ENCODE measurements around the gene FBXL12.
"Not testable (repeated sequence)": the region's sequence is repeated elsewhere in the genome, so short reads cannot be mapped to it uniquely, and the experiment has no call there.

Gene FBXL12

GRCh38 chr19:9838324-9838723 lies 19.4 kb upstream of the FBXL12 start:
- DNase-seq: no peak

GRCh38 chr19:9836021-9836420 lies 17.1 kb upstream of the FBXL12 start:
- DNase-seq: no peak

DNA sequence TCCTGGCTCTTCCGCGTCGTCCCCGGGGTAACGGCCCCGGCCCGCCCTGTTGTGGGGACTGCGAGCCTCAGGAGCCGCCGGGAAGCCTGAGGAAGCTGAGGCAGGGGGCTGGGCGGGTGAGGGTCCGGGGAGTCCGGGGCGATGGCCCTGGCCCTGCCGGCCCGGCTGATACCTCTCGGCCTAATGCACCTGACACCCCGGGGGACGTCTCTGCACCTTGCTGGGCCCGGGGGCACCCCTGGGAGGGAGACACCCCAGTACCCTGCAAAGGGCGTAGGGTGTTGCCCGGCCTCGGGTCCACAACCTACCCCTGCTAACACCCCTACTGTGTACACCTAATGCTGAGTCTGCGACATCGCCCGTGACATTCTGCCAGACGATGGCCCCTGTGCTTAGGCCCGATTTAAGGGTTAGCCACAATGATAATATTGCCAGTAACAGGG lies 16.6 kb upstream of the FBXL12 start:
- DNase-seq: no peak

DNA sequence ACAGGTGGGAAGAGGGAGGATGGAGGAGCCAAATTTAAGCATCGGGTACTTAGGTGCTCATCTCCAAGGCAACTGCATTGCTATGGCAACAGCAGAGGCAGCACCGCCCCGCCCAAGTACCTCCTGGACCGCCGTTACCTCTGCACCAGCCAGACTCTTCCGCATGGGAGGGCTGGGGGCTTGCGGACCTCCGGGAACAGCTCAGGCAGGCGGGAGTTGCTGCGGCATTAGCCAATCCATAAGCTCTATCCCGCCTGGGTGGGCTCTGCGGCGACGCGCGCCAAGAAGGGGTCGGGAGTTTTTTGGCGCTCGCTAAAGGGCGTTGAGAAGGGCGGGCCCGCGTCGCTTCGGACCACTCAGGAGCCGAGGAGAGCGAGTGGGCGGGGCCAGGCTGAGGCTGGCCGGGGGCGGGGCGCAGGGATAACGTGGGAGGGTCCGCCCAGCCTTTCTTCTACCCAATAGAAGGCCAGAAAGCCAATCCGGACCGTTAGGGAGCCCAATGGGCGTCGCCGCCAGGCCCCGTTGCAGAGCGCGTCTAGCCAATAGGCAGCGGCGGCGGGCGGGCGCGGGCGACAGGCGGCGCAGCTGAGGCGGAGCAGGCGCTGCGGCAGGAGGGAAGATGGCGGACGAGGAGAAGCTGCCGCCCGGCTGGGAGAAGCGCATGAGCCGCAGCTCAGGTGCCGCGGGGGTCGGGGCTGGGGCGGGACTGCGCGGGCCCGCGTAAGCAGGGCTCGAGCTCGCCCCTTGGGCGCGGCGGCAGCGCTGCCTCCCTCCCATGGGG lies 16.0 kb upstream of the FBXL12 start, which contains the start of gene PIN1:
Gene PIN1 (plus strand): TSS at position 593 of the 781 bp plus-strand sequence. CDS start 27 bp downstream, at position 620.
- peak; percentile 99 for DNase-seq

- DNase-seq: no peak
Observed at GRCh38 chr19:9834307-9834725, 15.4 kb upstream of the FBXL12 start.

- DNase-seq: no peak
Observed at GRCh38 chr19:9828551-9829063, 9.7 kb upstream of the FBXL12 start.

- DNase-seq: peak; percentile 93
Observed at GRCh38 chr19:9827289-9828238, 8.7 kb upstream of the FBXL12 start, which contains the start of gene UBL5. UBL5 (plus strand) TSS chr19:9827918; CDS start chr19:9828338, 420 bp downstream.

- no peak for DNase-seq
Observed at GRCh38 chr19:9823816-9824215, 4.9 kb upstream of the FBXL12 start.

- DNase-seq: not testable (repeated sequence)
Observed at GRCh38 chr19:9820034-9820433, 1.2 kb upstream of the FBXL12 start.

DNA sequence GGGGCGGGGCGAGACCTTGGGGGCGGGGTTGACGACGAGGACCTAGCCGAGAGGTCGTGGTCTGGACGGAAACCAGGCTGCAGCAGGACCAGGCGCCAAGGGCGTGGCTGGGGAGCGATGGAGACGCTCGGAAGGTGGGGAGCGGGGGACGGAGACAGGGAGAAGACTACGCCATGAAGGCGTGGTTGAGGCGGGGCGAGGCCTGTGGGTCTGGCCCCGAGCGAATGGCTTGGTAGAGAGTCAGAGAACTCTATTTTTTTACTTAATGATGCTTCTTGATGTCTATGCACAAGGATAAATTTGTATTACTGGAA lies 674 bp upstream of the FBXL12 start:
- DNase-seq: no peak

DNA sequence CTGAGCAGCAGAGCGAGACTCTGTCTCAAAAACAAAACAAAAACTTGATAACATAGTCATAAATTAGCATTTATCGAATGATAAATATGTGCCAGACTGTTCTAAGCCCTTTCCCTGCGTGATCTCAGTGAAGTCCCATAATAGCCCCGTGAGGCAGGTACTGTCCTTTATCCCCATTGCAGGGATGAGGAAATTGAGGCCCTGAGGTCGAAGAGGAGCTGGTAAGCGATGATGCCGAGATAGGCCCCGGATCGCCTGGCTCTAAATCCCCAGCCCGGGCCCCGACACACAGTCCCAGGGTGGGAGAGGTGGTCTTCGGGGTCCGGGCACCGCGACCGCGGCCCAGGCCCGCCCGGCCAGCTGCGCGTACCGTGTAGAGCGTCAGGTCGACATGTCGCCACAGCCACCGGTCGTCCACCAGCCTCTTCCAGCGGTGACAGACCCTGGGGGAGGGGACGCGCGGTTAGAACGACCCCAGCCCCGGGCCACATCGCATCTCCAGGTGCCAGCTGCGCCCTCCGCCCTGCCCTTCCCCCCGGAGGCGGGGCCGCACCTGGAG lies 625 bp downstream of the FBXL12 start:
- no peak for DNase-seq

DNA sequence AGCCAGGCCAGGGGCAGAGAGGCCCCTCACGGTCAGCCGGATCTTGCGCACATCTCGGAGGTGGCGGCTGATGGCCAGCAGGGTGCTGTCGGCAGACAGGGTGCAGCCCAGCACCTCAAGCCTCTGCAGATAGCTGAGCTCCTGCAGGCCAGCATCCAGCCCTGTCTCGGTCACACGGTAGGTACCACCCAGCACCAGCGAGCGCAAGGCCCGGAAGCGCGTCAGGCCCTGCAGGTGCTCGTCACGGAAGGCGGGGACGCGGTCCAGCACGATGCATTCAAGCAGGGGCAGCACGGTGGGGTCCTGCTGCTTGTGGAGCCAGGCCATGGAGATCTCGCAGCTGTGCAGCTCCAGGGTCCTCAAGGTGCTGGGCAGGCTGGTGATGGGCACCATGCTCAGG lies 7.7 kb downstream of the FBXL12 start:
- DNase-seq: no peak

GRCh38 chr19:9808855-9809824 lies 9.7 kb downstream of the FBXL12 start:
- no peak for DNase-seq

DNA sequence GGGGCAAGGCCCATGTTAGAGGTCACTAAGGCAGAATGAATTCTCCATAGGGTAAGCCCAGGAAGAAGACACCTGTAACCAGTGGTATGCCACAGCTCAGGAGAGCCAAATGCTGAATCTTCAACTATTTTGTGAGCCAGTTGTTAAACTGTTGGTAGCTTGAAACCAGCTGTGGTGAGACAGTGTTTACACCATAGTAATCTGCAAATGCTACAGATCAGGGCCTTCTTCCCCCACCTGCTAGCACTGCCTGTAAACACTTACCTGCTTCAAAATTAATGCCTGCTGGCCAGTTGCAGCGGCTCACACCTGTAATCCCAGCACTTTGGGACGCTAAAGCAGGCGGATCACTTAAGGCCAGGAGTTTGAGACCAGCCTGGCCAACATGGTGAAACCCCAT lies 12.1 kb downstream of the FBXL12 start:
- DNase-seq: no peak

DNA sequence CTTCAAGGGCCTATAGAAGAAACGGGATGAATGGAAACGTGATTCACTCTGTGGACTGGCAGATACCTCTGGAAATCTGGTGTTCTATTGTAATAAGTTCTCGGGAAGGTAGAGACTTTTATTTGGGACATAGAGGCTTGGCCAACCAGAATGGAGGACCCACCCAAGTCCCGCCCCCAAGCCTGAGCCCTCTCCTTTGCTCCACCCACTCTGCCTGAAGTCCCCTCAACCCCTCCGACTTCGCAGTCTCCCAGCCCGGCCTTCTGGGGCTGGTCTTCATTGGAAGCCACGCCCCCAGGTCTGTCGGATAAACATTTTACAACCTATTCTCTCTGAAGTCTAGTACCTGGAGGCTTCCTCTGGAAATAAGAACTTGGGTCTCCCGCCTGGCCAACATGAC lies 16.9 kb downstream of the FBXL12 start:
- DNase-seq: no peak

DNA sequence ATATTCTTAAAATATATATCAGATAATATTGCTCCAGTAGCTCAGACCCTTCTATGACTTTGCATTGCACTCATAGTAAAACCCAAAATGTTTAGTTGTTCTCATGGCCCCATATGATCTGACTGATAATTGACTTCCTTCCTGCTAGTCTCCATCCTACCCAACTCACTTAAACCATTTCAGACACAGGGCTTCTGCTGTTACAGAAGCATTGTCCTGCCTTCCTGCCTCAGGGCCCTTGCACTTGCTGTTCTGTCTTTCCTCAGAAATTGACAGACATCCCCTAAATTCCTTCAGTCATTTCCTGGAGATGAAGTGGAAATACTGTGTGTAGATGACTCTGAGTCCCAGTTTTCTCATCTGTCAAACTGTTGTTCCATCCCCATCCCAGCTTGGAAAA lies 19.7 kb downstream of the FBXL12 start:
- DNase-seq: no peak

DNA sequence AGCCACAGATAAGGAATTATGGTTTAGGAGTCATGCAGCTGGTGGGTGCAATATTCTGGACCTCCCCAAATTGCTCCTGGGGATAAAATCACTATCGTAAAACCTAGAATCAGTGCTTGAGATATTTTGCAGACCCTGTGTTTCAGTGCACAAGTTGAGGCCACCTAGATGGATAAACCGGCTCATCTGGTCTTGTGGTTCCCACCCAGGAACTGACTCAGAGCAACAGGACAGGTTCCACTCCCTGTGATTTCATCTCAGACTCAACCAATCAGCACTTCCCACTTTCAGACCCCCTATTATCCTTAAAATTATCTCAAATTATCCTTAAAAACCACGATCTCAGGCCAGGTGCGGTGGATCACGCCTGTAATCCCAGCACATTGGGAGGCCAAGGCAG lies 21.0 kb downstream of the FBXL12 start:
- DNase-seq: no peak

- peak; percentile 86 for DNase-seq
Observed at GRCh38 chr19:9796113-9796773, 22.6 kb downstream of the FBXL12 start.

DNA sequence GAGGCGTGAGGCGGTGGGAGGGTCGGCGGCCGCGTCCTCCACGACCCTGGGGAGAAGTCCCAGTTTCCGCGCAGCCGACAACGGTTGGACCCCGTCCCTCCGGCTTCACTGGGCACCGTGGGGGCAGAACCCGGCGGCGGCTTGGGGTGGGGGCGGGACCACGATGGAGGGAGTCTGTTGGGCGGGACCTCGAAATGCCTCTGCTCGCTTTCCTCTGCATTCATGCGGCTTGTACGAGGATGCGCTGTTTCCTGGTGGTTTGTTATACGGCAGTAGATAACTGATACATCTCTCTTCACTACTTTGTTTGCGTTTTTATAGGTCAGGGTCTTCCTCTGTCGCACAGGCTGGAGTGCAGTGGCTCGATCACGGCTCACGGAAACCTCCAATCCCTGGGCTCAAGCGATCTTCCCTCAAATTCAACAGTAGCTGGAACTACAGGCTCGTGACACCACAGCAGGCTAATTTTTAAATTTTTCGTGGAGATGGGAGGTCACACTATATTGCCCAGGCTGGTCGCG lies 25.7 kb downstream of the FBXL12 start:
- DNase-seq: peak; percentile 53

GRCh38 chr19:9792206-9793070 lies 26.4 kb downstream of the FBXL12 start:
- peak; percentile 97 for DNase-seq
